Colonic mucosa (tissue), 4 donors: ENCODE results near the gene TMEM63A. TPM values are rescaled to one million over a fixed set of nuclear protein-coding genes. Genes with fewer than 3 reads are reported as not detected.
A peak's percentile ranks its signal among the peaks of the same experiment; 100 is the strongest.

Experiments
- DNase-seq: peaks from one replicate; pipeline ENCODE4 v3.0.0-alpha.2; 2020
- H3K27ac ChIP-seq: fragments of 200-600 bp; one replicate; pipeline ENCODE4 v1.8.0; 2021
- H3K27me3 ChIP-seq: fragments of 200-600 bp; one replicate; pipeline ENCODE4 v1.8.0; 2021
- H3K36me3 ChIP-seq: fragments of 200-600 bp; one replicate; pipeline ENCODE4 v1.8.0; 2021
- H3K4me1 ChIP-seq: fragments of 200-600 bp; one replicate; pipeline ENCODE4 v1.8.0; 2021; ENCODE audit warnings: mild to moderate bottlenecking
- H3K4me3 ChIP-seq: fragments of 200-600 bp; one replicate; pipeline ENCODE4 v1.8.0; 2021
- H3K9ac ChIP-seq, 2 donors: one replicate each; pipeline ENCODE4 v1.7.0; 2013; ENCODE audit warnings: control low read depth in 2 of 2, low read depth in 2 of 2, low read length in 2 of 2
- H3K9me3 ChIP-seq: fragments of 200-600 bp; one replicate; pipeline ENCODE4 v1.8.0; 2021
- CTCF ChIP-seq: fragments of 200-600 bp; IDR thresholded peaks from one replicate; pipeline ENCODE4 v1.8.0; 2022; ENCODE audit warnings: antibody characterized with exemption, mild to moderate bottlenecking
- intact Hi-C: fragments of 100-400 bp; cut with DNase I; formaldehyde crosslinking; loops from one replicate; pipeline ENCODE4 v1.14.1; 2022
- total RNA-seq, 2 donors: library from RNA; stranded (reverse); fragmentation: NEBNext Ultra II Directional in 1 of 2; extraction: Animal tissue kit (Norgen Biotek cat#: 25700) in 1 of 2; gene quantifications; one replicate each; pipeline ENCODE4 v1.2.1, GENCODE V29; 2021
- donor health status: healthy.
- donor health status: DM: no; HTN: no; CAD: no.
- donor health status: DM: no; HTN: no; CAD: no.

The TMEM63A gene
- total RNA-seq, 2 donors from 2014 or later, result 124 to 165 TPM

- TF ChIP-seq CTCF, result peak; percentile 97
- peak overlapping the region; percentile 24 to 68 for H3K9ac ChIP-seq
- intact Hi-C loops, result loop anchor here (2.0 to 5.0 kb wide), 3 partner anchors 64 to 433 kb away; no protein-coding TSS in a partner anchor
- H3K4me1 ChIP-seq, result peaks cover 7% of the 10 kb centered on the region
- H3K9me3 ChIP-seq, result no peaks in the 10 kb centered on the region
- H3K27me3 ChIP-seq, result no peaks in the 10 kb centered on the region
- H3K27ac ChIP-seq, result no peak overlapping the region
- DNase-seq, result peak; percentile 71
- H3K4me3 ChIP-seq, result no peak overlapping the region
- no peaks in the 10 kb centered on the region for H3K36me3 ChIP-seq
Observed at GRCh38 chr1:225911191-225912130, 29.3 kb upstream of the TMEM63A start.

GRCh38 chr1:225909477-225909876 lies 27.3 kb upstream of the TMEM63A start:
- no peak for TF ChIP-seq CTCF
- peaks cover 7% of the 10 kb centered on the region for H3K4me1 ChIP-seq
- no peaks in the 10 kb centered on the region for H3K27me3 ChIP-seq
- no peaks in the 10 kb centered on the region for H3K36me3 ChIP-seq
- H3K9me3 ChIP-seq, result no peaks in the 10 kb centered on the region
- no peak for DNase-seq
- intact Hi-C loops, result no loop called here
- no peak overlapping the region for H3K4me3 ChIP-seq
- no peak overlapping the region for H3K27ac ChIP-seq
- H3K9ac ChIP-seq, result no peak overlapping the region

- Histone ChIP-seq H3K4me1 (peaks cover 7% of the 10 kb centered on the region), H3K4me3 (no peak overlapping the region), H3K27ac (no peak overlapping the region), H3K9me3 (no peaks in the 10 kb centered on the region), H3K27me3 (no peaks in the 10 kb centered on the region), H3K36me3 (no peaks in the 10 kb centered on the region), H3K9ac (no peak overlapping the region)
- no peak for TF ChIP-seq CTCF
- intact Hi-C loops, result no loop called here
- DNase-seq, result no peak
Observed at GRCh38 chr1:225908773-225909172, 26.6 kb upstream of the TMEM63A start.

GRCh38 chr1:225908013-225908640 lies 25.9 kb upstream of the TMEM63A start:
- H3K4me1 ChIP-seq, result peaks cover 7% of the 10 kb centered on the region
- no peak for DNase-seq
- no peaks in the 10 kb centered on the region for H3K9me3 ChIP-seq
- intact Hi-C loops, result no loop called here
- no peak for TF ChIP-seq CTCF
- no peaks in the 10 kb centered on the region for H3K36me3 ChIP-seq
- H3K27ac ChIP-seq, result no peak overlapping the region
- H3K27me3 ChIP-seq, result no peaks in the 10 kb centered on the region
- no peak overlapping the region for H3K9ac ChIP-seq
- no peak overlapping the region for H3K4me3 ChIP-seq

GRCh38 chr1:225907341-225907740 lies 25.2 kb upstream of the TMEM63A start:
- H3K27me3 ChIP-seq, result no peaks in the 10 kb centered on the region
- no peak overlapping the region for H3K9ac ChIP-seq
- intact Hi-C loops, result no loop called here
- no peaks in the 10 kb centered on the region for H3K9me3 ChIP-seq
- no peak overlapping the region for H3K27ac ChIP-seq
- H3K4me3 ChIP-seq, result no peak overlapping the region
- H3K4me1 ChIP-seq, result peaks cover 7% of the 10 kb centered on the region
- TF ChIP-seq CTCF, result no peak
- no peaks in the 10 kb centered on the region for H3K36me3 ChIP-seq
- no peak for DNase-seq
